Transverse colon (tissue), 4 donors: ENCODE measurements around the gene DHCR7.

Source experiments
- POLR2A ChIP-seq: fragments of 450-650 bp; IDR thresholded peaks from one replicate; pipeline ENCODE4 v1.6.1; 2016; ENCODE audit warnings: antibody characterized with exemption, mild to moderate bottlenecking, moderate library complexity
- POLR2AphosphoS5 ChIP-seq, 3 donors: sonication (generic); formaldehyde crosslinking; IDR thresholded peaks; one replicate each; pipeline ENCODE4 v1.6.1; 2016; ENCODE audit warnings: antibody characterized with exemption in 3 of 3
- TF ChIP-seq, protein P1 (sequence below), 5 experiments: fragments of 200-600 bp in 3 of 5; fragments of 450-650 bp in 2 of 5; sonication (generic) in 3 of 5; IDR thresholded peaks; 1 replicate in 2 of 5; 2 replicates in 3 of 5; pipeline ENCODE4 v1.5.1; 2016 to 2017; ENCODE audit warnings: antibody characterized with exemption in 5 of 5, inconsistent platforms in 3 of 5, mild to moderate bottlenecking in 2 of 5, moderate library complexity in 1 of 5

DNA sequence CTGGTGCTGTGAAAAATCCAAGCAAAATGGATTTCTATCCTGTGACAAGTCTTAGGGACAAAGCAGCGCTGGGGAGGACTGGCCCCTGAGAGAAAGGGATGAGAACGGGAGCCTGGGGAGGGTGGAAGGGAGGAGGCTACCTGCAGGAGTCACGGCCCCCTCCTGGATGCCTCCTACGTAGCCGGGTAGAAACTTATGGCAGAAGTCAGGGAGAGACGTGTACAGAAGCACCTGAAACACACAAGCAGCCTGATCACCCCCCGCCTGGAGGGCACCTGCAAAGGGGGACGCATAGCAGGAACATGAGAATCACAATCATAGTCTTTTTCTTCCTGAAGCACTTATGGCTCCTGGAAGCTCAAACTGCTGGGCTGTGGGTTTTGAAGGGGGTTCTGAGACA lies 6.1 kb downstream of the DHCR7 start:
- TF ChIP-seq, protein P1, sequence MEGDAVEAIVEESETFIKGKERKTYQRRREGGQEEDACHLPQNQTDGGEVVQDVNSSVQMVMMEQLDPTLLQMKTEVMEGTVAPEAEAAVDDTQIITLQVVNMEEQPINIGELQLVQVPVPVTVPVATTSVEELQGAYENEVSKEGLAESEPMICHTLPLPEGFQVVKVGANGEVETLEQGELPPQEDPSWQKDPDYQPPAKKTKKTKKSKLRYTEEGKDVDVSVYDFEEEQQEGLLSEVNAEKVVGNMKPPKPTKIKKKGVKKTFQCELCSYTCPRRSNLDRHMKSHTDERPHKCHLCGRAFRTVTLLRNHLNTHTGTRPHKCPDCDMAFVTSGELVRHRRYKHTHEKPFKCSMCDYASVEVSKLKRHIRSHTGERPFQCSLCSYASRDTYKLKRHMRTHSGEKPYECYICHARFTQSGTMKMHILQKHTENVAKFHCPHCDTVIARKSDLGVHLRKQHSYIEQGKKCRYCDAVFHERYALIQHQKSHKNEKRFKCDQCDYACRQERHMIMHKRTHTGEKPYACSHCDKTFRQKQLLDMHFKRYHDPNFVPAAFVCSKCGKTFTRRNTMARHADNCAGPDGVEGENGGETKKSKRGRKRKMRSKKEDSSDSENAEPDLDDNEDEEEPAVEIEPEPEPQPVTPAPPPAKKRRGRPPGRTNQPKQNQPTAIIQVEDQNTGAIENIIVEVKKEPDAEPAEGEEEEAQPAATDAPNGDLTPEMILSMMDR (IDR thresholded peaks at IDR 0.05): no peak
- TF ChIP-seq POLR2A (no peak), POLR2AphosphoS5 (IDR thresholded peaks at IDR 0.05) (no peak)
